Measurements from ENCODE around the gene CNTN5. TPM values are rescaled to one million over a fixed set of nuclear protein-coding genes. Genes with fewer than 3 reads are reported as not detected.

The CNTN5 gene
- total RNA-seq, 2 donors from 2014 or later, result 0.78 TPM; not detected in 1

- H3K9me3 ChIP-seq, result no peaks in the 10 kb centered on the region
- no peak for ATAC-seq
- no peak overlapping the region for H3K4me3 ChIP-seq
- DNase-seq, result no peak
- intact Hi-C loops (cut with DNase I), result no loop called here
- 50 to 64% methylated on average over 1 of the region's 1 CpG for WGBS, 2 donors
- no peaks in the 10 kb centered on the region for H3K36me3 ChIP-seq (replicated peaks in 1 of 2; ENCODE audit: insufficient read depth in 1 of 2, low read depth in 2 of 2)
- H3K27me3 ChIP-seq, result no peaks in the 10 kb centered on the region
- H3K4me1 ChIP-seq, result no peaks in the 10 kb centered on the region
- H3K27ac ChIP-seq, result no peak overlapping the region
- TF ChIP-seq POLR2A (IDR thresholded peaks at IDR 0.05), result no peak
- no peak for TF ChIP-seq CTCF (IDR thresholded peaks at IDR 0.05)
Measured at GRCh38 chr11:99534812-99535211, 514.1 kb downstream of the CNTN5 start.

- Histone ChIP-seq H3K27me3 (no peaks in the 10 kb centered on the region), H3K4me3 (no peak overlapping the region), H3K27ac (no peak overlapping the region), H3K9me3 (no peaks in the 10 kb centered on the region), H3K36me3 (replicated peaks in 1 of 2; ENCODE audit: insufficient read depth in 1 of 2, low read depth in 2 of 2) (no peaks in the 10 kb centered on the region), H3K4me1 (no peaks in the 10 kb centered on the region)
- WGBS, 2 donors, result 12 to 59% methylated on average over 1 of the region's 1 CpG
- intact Hi-C loops (cut with DNase I), result no loop called here
- TF ChIP-seq POLR2A (IDR thresholded peaks at IDR 0.05) (no peak), CTCF (IDR thresholded peaks at IDR 0.05) (no peak)
- ATAC-seq (no peak), DNase-seq (no peak)
Measured at GRCh38 chr11:99535406-99535805, 514.7 kb downstream of the CNTN5 start.

DNA sequence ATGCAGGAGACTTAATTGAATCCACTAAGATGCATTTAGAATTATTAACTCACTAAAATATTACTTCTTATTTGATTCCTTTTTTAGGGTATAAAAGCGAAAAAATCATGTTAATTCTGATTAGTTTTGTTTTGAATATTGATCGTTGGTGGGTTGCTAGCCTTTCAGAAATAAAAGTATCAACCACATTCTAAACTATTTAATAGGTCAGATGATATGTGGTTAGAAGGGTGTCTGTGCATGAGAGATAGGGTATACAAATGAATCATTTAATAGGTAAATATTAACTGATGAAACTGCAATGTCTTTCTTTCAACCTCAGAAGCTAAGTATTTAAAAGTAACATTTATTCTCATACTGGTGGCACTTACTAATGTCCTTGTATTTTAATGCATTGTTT lies 515.1 kb downstream of the CNTN5 start:
- intact Hi-C loops (cut with DNase I), result no loop called here
- H3K4me1 ChIP-seq, result no peaks in the 10 kb centered on the region
- no peaks in the 10 kb centered on the region for H3K27me3 ChIP-seq
- H3K9me3 ChIP-seq, result no peaks in the 10 kb centered on the region
- WGBS, 2 donors, result 24 to 33% methylated on average over 2 of the region's 2 CpGs
- TF ChIP-seq POLR2A (IDR thresholded peaks at IDR 0.05) (no peak), CTCF (IDR thresholded peaks at IDR 0.05) (no peak)
- DNase-seq (no peak), ATAC-seq (no peak)
- H3K27ac ChIP-seq, result no peak overlapping the region
- no peaks in the 10 kb centered on the region for H3K36me3 ChIP-seq (replicated peaks in 1 of 2; ENCODE audit: insufficient read depth in 1 of 2, low read depth in 2 of 2)
- H3K4me3 ChIP-seq, result no peak overlapping the region

- DNase-seq, result no peak
- ATAC-seq, result no peak
- Histone ChIP-seq H3K36me3 (replicated peaks in 1 of 2; ENCODE audit: insufficient read depth in 1 of 2, low read depth in 2 of 2) (no peaks in the 10 kb centered on the region), H3K27me3 (no peaks in the 10 kb centered on the region), H3K4me3 (no peak overlapping the region), H3K9me3 (no peaks in the 10 kb centered on the region), H3K4me1 (no peaks in the 10 kb centered on the region), H3K27ac (no peak overlapping the region)
- TF ChIP-seq POLR2A (IDR thresholded peaks at IDR 0.05), result no peak
- TF ChIP-seq CTCF (IDR thresholded peaks at IDR 0.05), result no peak
- 65 to 78% methylated on average over 2 of the region's 2 CpGs for WGBS, 2 donors
- intact Hi-C loops (cut with DNase I), result no loop called here
Measured at GRCh38 chr11:99537681-99538080, 516.9 kb downstream of the CNTN5 start.

DNA sequence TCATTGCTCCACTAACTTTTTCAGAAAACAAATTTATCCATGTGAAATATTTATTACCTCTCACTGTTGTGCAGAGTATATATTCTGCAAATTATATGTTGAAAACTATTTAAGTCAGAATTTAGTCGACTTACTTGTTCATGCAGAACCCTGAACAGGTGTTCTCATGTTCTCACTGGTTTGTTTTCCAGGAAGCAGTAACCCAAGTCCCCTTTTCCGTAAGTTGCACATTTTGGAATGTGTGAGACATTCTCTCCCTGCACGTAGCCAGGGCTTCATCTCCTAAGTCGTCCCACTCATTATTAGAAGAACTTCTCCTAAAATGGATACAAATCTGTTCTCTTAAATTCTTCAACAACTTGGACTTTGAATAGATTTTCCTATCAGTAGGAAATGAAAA lies 524.9 kb downstream of the CNTN5 start:
- ATAC-seq, result no peak
- Histone ChIP-seq H3K36me3 (replicated peaks in 1 of 2; ENCODE audit: insufficient read depth in 1 of 2, low read depth in 2 of 2) (no peaks in the 10 kb centered on the region), H3K4me3 (no peak overlapping the region), H3K27ac (no peak overlapping the region), H3K9me3 (no peaks in the 10 kb centered on the region), H3K27me3 (no peaks in the 10 kb centered on the region), H3K4me1 (no peaks in the 10 kb centered on the region)
- WGBS, 2 donors, result 55 to 65% methylated on average over 4 of the region's 4 CpGs
- DNase-seq, result no peak
- intact Hi-C loops (cut with DNase I), result no loop called here
- TF ChIP-seq POLR2A (IDR thresholded peaks at IDR 0.05) (no peak), CTCF (IDR thresholded peaks at IDR 0.05) (no peak)
